Hepatocyte (in vitro differentiated cells): ENCODE measurements around the gene PCBD1.

Source experiments
- CTCF ChIP-seq: fragments of 200-600 bp; sonication (generic); IDR thresholded peaks from 2 replicates; pipeline ENCODE4 v1.5.1; 2016; ENCODE audit warnings: antibody characterized with exemption, mild to moderate bottlenecking; ENCODE audit not compliant: poor library complexity
- EZH2 ChIP-seq: fragments of 200-600 bp; sonication (generic); IDR thresholded peaks from 2 replicates; pipeline ENCODE4 v1.6.1; 2016; ENCODE audit warnings: antibody characterized with exemption, mild to moderate bottlenecking, borderline replicate concordance

DNA sequence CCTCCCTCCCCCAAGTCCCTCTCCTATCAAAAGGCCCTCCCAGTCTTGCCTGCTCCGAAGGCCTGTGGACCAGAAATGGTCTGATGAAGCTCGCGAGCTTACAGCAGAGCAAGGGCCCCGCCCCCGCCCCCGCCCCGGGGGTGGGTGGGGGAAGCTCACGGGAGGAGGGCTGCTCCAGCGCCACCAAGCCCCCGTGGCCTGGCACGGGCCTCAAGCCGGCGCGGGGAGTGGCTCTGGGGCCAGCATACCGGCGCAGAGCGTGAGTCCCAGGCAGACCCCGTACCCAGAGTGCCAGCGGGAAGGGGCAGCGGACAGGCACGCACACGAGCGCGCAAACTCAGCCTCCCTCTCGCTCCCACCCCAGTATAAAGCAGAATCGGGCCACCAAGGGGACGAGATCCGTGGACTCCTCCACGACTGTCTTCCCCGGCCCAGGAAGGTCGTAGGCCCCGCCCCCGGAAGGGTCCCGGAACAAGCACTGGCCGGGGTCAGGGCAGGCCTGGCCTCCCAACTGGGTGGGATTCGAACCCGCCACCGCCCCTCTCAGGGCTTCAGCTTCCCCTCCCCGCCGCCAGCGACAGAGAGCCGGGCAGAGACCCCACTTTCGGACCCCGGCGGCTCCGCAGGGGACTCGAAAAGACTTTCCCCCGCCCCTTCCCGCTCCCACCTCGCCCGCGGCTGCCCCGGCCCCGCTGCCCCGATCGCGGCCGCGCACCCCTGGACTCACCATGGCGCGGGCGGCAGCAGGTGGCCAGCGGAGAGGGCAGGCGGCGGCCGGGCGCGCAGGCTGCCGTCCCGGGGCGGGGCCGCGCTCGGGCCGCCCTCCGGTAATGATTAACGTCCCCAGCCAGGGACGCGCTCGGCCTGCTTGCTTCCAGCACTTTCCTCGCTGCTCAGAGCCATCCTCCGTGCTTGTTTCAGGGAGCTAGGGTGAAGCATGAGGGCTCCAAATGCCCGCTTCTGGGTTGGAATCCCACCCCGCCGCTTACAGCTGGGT lies at the start of gene PCBD1:
- TF ChIP-seq CTCF (no peak), EZH2 (no peak)
